ENCODE data around the gene TTC9B. TPM values are rescaled to one million over a fixed set of nuclear protein-coding genes. Genes with fewer than 3 reads are reported as not detected.

TTC9B gene
- total and polyA plus RNA-seq, 7 donors = 0.06 TPM; not detected in 6

DNA sequence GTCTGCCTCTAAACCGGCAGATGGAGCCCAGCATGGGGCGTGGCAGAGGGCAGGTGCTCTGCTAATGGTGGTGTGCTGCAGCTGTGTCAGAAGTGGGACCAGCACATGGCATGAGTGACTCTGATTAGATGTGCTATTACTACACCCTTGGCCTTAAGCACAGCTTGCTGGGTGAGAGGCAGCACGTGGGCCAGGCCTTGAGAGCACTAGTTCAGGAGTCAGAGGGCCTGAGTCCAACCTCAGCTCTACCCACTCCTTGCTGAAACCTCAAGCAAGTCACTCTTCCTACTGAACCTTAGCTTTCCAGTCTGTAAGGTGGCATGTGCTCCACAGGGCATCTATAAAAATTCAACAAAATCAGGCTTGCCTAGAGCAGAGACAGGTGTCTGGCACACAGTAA, 44.2 kb upstream of the TTC9B start:
- ATAC-seq (no peak), DNase-seq (no peak)
- Histone ChIP-seq H3K27ac (peak overlapping the region; percentile 43), H3K9me3 (no peaks in the 10 kb centered on the region), H3K4me1 (peaks cover 54% of the 10 kb centered on the region), H3K27me3 (ENCODE audit: insufficient read depth in 3 of 3, low read length in 2 of 3) (no peaks in the 10 kb centered on the region), H3K36me3 (ENCODE audit: insufficient read depth in 1 of 2, low read depth in 1 of 2) (peaks cover 0 to 17% of the 10 kb centered on the region in 2 donors), H3K4me3 (no peak overlapping the region)
- TF ChIP-seq CTCF (IDR thresholded peaks at IDR 0.05) = no peak
- WGBS, 3 donors = 79 to 83% (median 81%) methylated on average over 3 of the region's 3 CpGs
- intact Hi-C loops (cut with DNase I) = no loop called here

DNA sequence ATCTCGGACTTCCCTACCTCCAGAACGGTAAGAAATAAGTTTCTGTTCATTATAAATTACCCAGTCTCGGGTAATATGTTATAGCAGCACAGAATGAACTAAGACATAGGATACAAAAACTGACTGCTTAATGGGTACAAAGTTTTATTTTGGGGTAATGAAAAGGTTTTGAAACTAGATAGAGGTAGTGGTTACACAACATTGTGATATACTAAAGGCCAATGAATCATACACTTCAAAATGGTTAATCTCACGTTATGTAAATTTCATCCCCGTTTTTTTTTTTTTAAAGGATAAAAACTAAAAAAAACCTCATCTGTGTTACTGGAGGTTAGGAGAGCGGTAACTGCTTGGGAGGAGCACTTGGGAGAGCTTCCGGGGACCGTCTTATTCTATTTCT, 43.4 kb upstream of the TTC9B start:
- intact Hi-C loops (cut with DNase I) = no loop called here
- H3K27me3 ChIP-seq (ENCODE audit: insufficient read depth in 3 of 3, low read length in 2 of 3) = no peaks in the 10 kb centered on the region
- ATAC-seq = no peak
- peak overlapping the region; percentile 43 for H3K27ac ChIP-seq
- H3K36me3 ChIP-seq (ENCODE audit: insufficient read depth in 1 of 2, low read depth in 1 of 2) = peaks cover 0 to 19% of the 10 kb centered on the region in 2 donors
- peaks cover 48% of the 10 kb centered on the region for H3K4me1 ChIP-seq
- H3K9me3 ChIP-seq = no peaks in the 10 kb centered on the region
- 77 to 85% (median 79%) methylated on average over 8 of the region's 8 CpGs for WGBS, 3 donors
- no peak for DNase-seq
- TF ChIP-seq CTCF (IDR thresholded peaks at IDR 0.05) = no peak
- no peak overlapping the region for H3K4me3 ChIP-seq

DNA sequence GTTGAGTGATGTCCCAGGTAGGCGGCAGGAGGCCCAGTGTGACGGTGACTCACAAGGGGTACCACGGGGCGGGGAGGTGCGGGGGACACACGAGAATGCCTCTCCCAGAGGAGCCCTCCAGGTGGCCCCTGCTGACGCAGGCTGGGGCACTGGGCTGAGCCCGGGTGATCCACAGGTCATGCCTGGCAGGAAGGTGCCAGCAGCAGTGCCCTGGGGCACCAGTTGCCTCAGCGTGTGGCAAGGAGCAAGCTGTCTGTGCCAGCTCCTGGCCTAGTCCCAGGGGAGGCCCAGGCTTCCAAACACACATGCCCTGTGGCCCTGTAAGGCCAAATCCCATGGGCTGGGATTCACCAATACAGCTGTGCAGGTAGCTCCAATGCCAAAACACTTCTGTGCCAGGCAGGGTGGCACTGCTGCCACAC, 38.9 kb upstream of the TTC9B start:
- Histone ChIP-seq H3K4me1 (peaks cover 38% of the 10 kb centered on the region), H3K4me3 (no peak overlapping the region), H3K9me3 (no peaks in the 10 kb centered on the region), H3K27me3 (ENCODE audit: insufficient read depth in 3 of 3, low read length in 2 of 3) (no peaks in the 10 kb centered on the region), H3K36me3 (ENCODE audit: insufficient read depth in 1 of 2, low read depth in 1 of 2) (peaks cover 0 to 45% of the 10 kb centered on the region in 2 donors), H3K27ac (peak overlapping the region; percentile 80)
- intact Hi-C loops (cut with DNase I) = no loop called here
- no peak for TF ChIP-seq CTCF (IDR thresholded peaks at IDR 0.05)
- 21 to 65% (median 36%) methylated on average over 8 to 9 of the region's 9 CpGs for WGBS, 3 donors
- ATAC-seq (peak; percentile 93 to 98 (median 96)), DNase-seq (peak; percentile 80 to 93)

DNA sequence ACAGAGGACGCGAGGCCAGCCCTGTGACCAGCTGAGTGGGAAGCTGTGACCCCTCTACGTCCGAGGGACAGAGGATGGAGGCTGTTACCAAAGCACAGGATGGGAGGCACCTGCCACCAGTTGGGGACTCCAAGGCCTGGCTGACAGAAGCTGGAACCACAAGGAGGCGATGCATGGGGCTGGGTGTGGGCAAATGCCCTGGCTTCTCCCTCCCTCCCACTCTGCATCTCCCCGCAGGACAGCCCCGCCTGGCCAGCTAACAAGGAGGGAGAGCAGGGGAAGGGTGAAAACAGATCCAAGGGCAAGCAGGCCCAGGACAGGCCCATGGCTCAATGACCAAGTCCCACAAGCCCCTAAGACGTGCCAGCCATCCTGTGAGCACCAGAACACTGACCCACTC, 38.3 kb upstream of the TTC9B start:
- ATAC-seq (peak; percentile 18 to 35 (median 26)), DNase-seq (no peak)
- Histone ChIP-seq H3K36me3 (ENCODE audit: insufficient read depth in 1 of 2, low read depth in 1 of 2) (peaks cover 0 to 49% of the 10 kb centered on the region in 2 donors), H3K27me3 (ENCODE audit: insufficient read depth in 3 of 3, low read length in 2 of 3) (no peaks in the 10 kb centered on the region), H3K4me1 (peaks cover 40% of the 10 kb centered on the region), H3K27ac (peak overlapping the region; percentile 80), H3K4me3 (no peak overlapping the region), H3K9me3 (no peaks in the 10 kb centered on the region)
- 68 to 91% (median 72%) methylated on average over 8 of the region's 8 CpGs for WGBS, 3 donors
- intact Hi-C loops (cut with DNase I) = no loop called here
- no peak for TF ChIP-seq CTCF (IDR thresholded peaks at IDR 0.05)

GRCh38 chr19:40255619-40256166, 37.5 kb upstream of the TTC9B start:
- WGBS, 3 donors = 83 to 89% (median 86%) methylated on average over 3 of the region's 3 CpGs
- Histone ChIP-seq H3K27ac (peak overlapping the region; percentile 80), H3K36me3 (ENCODE audit: insufficient read depth in 1 of 2, low read depth in 1 of 2) (peaks cover 0 to 51% of the 10 kb centered on the region in 2 donors), H3K27me3 (ENCODE audit: insufficient read depth in 3 of 3, low read length in 2 of 3) (no peaks in the 10 kb centered on the region), H3K4me3 (no peak overlapping the region), H3K9me3 (no peaks in the 10 kb centered on the region), H3K4me1 (peaks cover 37% of the 10 kb centered on the region)
- DNase-seq (no peak), ATAC-seq (no peak)
- TF ChIP-seq CTCF (IDR thresholded peaks at IDR 0.05) = no peak
- intact Hi-C loops (cut with DNase I) = no loop called here
